Measurements from ENCODE around the gene GRIK1. TPM values are rescaled to one million over a fixed set of nuclear protein-coding genes. Genes with fewer than 3 reads are reported as not detected.

Gene GRIK1
- polyA plus RNA-seq, 3 donors: not detected

DNA sequence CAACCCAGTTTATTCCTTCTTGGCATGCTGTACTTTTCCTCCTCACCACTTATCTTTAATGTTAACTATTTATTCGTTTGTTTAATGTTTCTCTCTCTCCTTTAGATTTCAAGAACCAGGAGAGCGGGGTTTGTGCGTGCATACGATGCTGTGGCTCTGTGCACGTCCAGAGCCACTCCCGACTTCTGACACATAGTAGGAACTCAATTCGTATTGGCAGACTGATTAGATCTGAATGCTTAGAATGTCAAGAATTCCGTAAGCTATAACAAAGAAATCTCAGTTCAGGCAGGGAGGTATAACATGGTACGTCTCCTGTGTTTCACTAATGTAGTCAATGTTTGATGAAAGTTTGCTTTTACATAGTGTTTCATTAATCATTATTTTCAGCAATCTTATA is 7.3 kb upstream of the GRIK1 start:
- Mint-ChIP-seq H3K4me3 (no peak overlapping the region), H3K9me3 (no peaks in the 10 kb centered on the region), H3K27ac (no peak overlapping the region), H3K4me1 (no peaks in the 10 kb centered on the region), H3K36me3 (no peaks in the 10 kb centered on the region), H3K27me3 (ENCODE audit: low read depth in 3 of 3) (peaks cover under 1 to 3% (median 1%) of the 10 kb centered on the region in 3 donors)
- H2AFZ ChIP-seq (ENCODE audit: insufficient read depth, low read depth, low read length, poor library complexity, severe bottlenecking): no peak overlapping the region
- H3K36me3 ChIP-seq (replicated peaks in 1 of 2; ENCODE audit: control insufficient read depth in 1 of 2, insufficient read depth in 2 of 2, low read length in 2 of 2): no peaks in the 10 kb centered on the region
- no peak for TF ChIP-seq CTCF (IDR thresholded peaks at IDR 0.05)
- H4K20me1 ChIP-seq (ENCODE audit: insufficient read depth, low read length): no peaks in the 10 kb centered on the region
- 85% methylated on average over 6 of the region's 9 CpGs for WGBS (ENCODE audit: insufficient coverage)
- H3K9me3 ChIP-seq (replicated peaks in 1 of 2; ENCODE audit: control insufficient read depth in 1 of 2, insufficient read depth in 1 of 2, low read length in 2 of 2): no peaks in the 10 kb centered on the region
- H3K4me2 ChIP-seq (replicated peaks; ENCODE audit: extremely low read depth, low read length, poor library complexity, severe bottlenecking): no peak overlapping the region
- H3K9ac ChIP-seq (ENCODE audit: insufficient read depth, low read length, poor library complexity, severe bottlenecking): no peak overlapping the region
- H3K79me2 ChIP-seq (ENCODE audit: insufficient read depth, low read length): no peaks in the 10 kb centered on the region
- H3K27ac ChIP-seq (ENCODE audit: low read depth in 1 of 2, low read length in 2 of 2): no peak overlapping the region
- DNase-seq: no peak
- no peak overlapping the region for H3K4me3 ChIP-seq (replicated peaks in 1 of 3; ENCODE audit: low read depth in 2 of 3, low read length in 3 of 3)
- H3K4me1 ChIP-seq (ENCODE audit: control insufficient read depth in 1 of 2, insufficient read depth in 2 of 2, low read length in 2 of 2): no peaks in the 10 kb centered on the region
- H3K27me3 ChIP-seq (ENCODE audit: control insufficient read depth in 2 of 2, insufficient read depth in 2 of 2, low read length in 2 of 2): peaks cover 0 to 4% of the 10 kb centered on the region in 2 donors
- intact Hi-C loops (cut with micrococcal nuclease): no loop called here

DNA sequence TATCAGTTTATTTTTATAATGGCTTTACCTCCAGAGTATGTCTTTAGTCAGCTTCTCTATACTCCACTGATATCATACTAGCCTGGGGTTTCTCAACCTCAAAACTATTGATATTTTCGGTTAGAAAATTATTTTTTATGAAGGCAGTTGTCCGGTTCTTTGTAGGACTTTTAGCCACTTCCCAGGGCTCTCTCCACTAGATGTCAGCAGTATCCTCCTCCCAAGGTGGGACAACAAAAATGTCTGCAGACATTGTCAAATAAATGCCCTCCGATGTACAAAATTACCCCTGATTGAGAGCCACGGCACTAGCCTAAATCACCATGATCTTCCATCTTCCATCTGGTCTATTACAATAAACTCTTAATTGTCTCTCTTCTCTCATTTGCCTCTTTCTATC is 4.1 kb upstream of the GRIK1 start:
- Histone ChIP-seq H3K4me2 (replicated peaks; ENCODE audit: extremely low read depth, low read length, poor library complexity, severe bottlenecking) (no peak overlapping the region), H4K20me1 (ENCODE audit: insufficient read depth, low read length) (no peaks in the 10 kb centered on the region), H3K27me3 (ENCODE audit: control insufficient read depth in 2 of 2, insufficient read depth in 2 of 2, low read length in 2 of 2) (peaks cover 20 to 37% of the 10 kb centered on the region in 2 donors), H3K79me2 (ENCODE audit: insufficient read depth, low read length) (no peaks in the 10 kb centered on the region), H3K9me3 (replicated peaks in 1 of 2; ENCODE audit: control insufficient read depth in 1 of 2, insufficient read depth in 1 of 2, low read length in 2 of 2) (peaks cover 2 to 18% of the 10 kb centered on the region in 2 donors), H3K4me1 (ENCODE audit: control insufficient read depth in 1 of 2, insufficient read depth in 2 of 2, low read length in 2 of 2) (no peaks in the 10 kb centered on the region), H3K36me3 (replicated peaks in 1 of 2; ENCODE audit: control insufficient read depth in 1 of 2, insufficient read depth in 2 of 2, low read length in 2 of 2) (no peaks in the 10 kb centered on the region), H3K9ac (ENCODE audit: insufficient read depth, low read length, poor library complexity, severe bottlenecking) (no peak overlapping the region), H2AFZ (ENCODE audit: insufficient read depth, low read depth, low read length, poor library complexity, severe bottlenecking) (no peak overlapping the region), H3K27ac (ENCODE audit: low read depth in 1 of 2, low read length in 2 of 2) (no peak overlapping the region), H3K4me3 (replicated peaks in 1 of 3; ENCODE audit: low read depth in 2 of 3, low read length in 3 of 3) (no peak overlapping the region)
- Mint-ChIP-seq H3K27ac (no peak overlapping the region), H3K36me3 (no peaks in the 10 kb centered on the region), H3K4me1 (peaks cover 2% of the 10 kb centered on the region), H3K9me3 (peaks cover 0 to 12% (median 11%) of the 10 kb centered on the region in 7 donors), H3K4me3 (no peak overlapping the region), H3K27me3 (ENCODE audit: low read depth in 3 of 3) (peaks cover 26 to 30% (median 29%) of the 10 kb centered on the region in 3 donors)
- 95% methylated on average over 3 of the region's 4 CpGs for WGBS (ENCODE audit: insufficient coverage)
- no peak for DNase-seq
- intact Hi-C loops (cut with micrococcal nuclease): no loop called here
- no peak for TF ChIP-seq CTCF (IDR thresholded peaks at IDR 0.05)
